Smooth muscle cell of the umbilical artery (primary cell): ENCODE measurements around the gene CXorf51B. TPM values are rescaled to one million over a fixed set of nuclear protein-coding genes. Genes with fewer than 3 reads are reported as not detected.

ENCODE experiments used
- total RNA-seq: library from RNA; depleted of rRNA; stranded (reverse); fragments of >200 nt; gene quantifications from 2 replicates; pipeline ENCODE4 v1.2.3, GENCODE V29; 2014

The CXorf51B gene
- not detected in 2 replicates for total RNA-seq

DNA sequence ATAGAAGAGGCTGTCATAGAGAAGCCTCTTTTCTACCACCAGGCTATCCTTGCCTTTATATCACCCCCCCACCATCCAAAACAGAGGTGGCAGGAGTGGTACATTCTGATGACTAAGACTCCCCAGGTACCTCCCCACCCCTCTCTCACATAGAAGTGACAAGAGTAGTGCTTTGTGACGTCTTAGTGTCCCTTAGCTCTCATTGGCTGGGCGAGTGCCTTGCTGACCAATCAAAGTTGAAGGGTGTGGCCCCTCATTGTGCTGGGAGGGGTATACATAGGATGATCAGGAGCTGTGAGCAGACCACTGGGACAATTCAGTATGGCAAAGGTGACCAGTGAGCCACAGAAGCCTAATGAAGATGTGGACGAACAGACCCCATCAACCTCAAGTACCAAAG lies at the start of gene CXorf51B:
Gene CXorf51B (plus strand): TSS at position 301 of the 400 bp plus-strand sequence. CDS start 21 bp downstream, at position 322.

DNA sequence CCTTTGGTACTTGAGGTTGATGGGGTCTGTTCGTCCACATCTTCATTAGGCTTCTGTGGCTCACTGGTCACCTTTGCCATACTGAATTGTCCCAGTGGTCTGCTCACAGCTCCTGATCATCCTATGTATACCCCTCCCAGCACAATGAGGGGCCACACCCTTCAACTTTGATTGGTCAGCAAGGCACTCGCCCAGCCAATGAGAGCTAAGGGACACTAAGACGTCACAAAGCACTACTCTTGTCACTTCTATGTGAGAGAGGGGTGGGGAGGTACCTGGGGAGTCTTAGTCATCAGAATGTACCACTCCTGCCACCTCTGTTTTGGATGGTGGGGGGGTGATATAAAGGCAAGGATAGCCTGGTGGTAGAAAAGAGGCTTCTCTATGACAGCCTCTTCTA lies 5.1 kb downstream of the CXorf51B start, which contains the start of gene CXorf51A:
Gene CXorf51A (minus strand): TSS at position 101 of the 400 bp plus-strand sequence. CDS start 21 bp downstream, at position 80.

Other genes with a start within 250 kb of the CXorf51B start
- not detected in 2 replicates for gene CXorf51A, start 5.0 kb downstream of the CXorf51B start, total RNA-seq